LNCaP clone FGC (cell line): ENCODE data around the gene HAPSTR1.

Experiments
- DNase-seq: peaks from one replicate; pipeline ENCODE4 v3.0.0-alpha.2; 2011; ENCODE audit warnings: low read depth
- H3K4me3 ChIP-seq: 2 replicates; pipeline ENCODE4 v1.5.1; 2011; ENCODE audit warnings: mild to moderate bottlenecking, low read depth, low read length, control low read depth
- CTCF ChIP-seq: IDR thresholded peaks from 2 replicates; pipeline ENCODE4 v1.5.1; 2012; ENCODE audit warnings: mild to moderate bottlenecking; ENCODE audit not compliant: control insufficient read depth, insufficient read depth; ENCODE audit errors: extremely low read depth

The HAPSTR1 gene

DNA sequence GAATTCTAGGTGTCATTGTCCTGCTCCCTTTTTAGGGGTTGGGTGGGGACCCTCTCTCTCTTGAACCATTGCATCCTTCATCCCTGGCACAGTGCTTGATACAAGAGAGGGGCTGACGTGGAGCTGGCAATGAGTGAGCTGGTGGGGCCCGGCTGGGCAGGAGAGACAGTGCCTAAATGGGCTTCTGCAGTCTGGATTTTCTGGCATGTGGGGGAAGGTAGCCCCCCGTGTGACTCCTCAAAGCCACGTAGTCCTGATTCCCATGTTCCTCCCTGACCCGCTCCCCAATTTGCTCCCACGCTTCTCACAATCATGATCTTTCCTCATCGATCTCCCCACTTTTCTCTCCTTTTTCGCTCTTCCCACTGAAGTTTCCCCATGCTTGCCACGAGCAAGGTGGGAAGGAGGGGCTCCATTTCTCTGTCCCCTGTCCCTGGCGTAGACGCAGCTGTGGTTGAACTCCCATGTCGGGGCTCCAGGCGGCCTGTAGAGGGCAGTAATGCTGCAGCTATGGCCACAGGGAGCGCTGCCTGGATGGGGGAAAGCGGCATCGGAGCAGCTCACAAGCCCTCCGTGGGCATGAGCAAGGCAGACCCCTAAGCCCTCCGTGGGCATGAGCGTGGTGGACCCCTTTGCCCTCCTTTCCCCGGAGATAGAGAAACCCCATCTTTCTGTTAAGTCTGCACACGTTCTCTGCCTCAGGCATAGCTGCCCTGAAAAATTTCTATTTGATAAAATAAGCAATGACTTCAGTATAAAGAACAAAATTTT is 47.5 kb downstream of the HAPSTR1 start:
- TF ChIP-seq CTCF, result peak; percentile 93
- peak overlapping the region; percentile 34 for H3K4me3 ChIP-seq
- DNase-seq, result no peak

- no peak for DNase-seq
- no peak for TF ChIP-seq CTCF
- no peak overlapping the region for H3K4me3 ChIP-seq
These were observed 48.5 kb downstream of the HAPSTR1 start for GRCh38 chr16:9139965-9140364.
